Ramos (cell line): ENCODE results near the gene PTCSC3.
"Not testable (repeated sequence)": the region's sequence is repeated elsewhere in the genome, so short reads cannot be mapped to it uniquely, and the experiment has no call there.

ENCODE experiments used
- in situ Hi-C: fragments of 300-500 bp; cut with MboI; formaldehyde crosslinking; loops from one replicate; pipeline ENCODE4 v1.14.3; 2022; ENCODE audit warnings: low sequenced_read_pairs; ENCODE audit not compliant: unreplicated experiment

PTCSC3 gene

GRCh38 chr14:36177489-36177888 lies 967 bp upstream of the PTCSC3 start:
- in situ Hi-C loops = no loop called here

GRCh38 chr14:36174767-36175424 lies 1.6 kb downstream of the PTCSC3 start:
- in situ Hi-C loops = no loop called here

DNA sequence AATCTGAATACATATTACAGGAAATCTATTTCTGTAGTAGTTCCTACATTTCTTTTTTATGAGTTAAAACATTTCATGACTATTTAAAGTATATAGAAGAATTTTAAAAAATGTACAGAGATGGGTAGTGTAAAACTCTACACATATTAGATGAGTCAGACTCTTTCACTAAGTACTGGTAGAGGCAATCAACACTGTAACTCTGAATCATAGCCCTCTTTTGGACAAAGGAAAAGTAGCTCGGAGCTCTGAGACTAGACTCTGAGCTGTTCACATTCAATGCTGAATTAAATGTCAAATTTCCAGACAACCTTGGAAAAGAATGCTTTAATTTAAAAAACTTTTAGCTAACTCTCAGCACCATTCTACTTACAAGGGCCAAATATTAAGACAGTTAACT lies 3.4 kb downstream of the PTCSC3 start:
- in situ Hi-C loops = no loop called here

DNA sequence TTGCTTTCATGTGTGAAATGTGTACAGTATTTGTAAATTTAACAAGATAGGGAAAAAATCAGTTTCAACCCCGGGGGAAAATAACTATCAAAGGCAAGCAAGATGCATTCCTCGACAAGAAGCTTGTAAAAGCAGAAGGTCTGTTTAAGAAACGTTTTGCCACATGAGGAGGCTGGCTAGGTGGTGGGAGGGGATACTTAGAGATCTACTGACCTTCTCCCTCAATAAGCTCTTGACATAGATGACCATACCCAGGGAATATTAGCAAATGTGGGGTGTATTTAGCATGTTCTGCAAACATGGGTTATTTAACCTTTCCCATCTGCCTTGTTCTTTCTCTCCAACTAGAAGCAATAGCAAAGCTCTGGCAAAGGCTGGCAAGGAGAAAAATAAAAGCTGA lies 4.9 kb downstream of the PTCSC3 start:
- in situ Hi-C loops = no loop called here

- in situ Hi-C loops = no loop called here
Observed at GRCh38 chr14:36167431-36167830, 9.1 kb downstream of the PTCSC3 start.

DNA sequence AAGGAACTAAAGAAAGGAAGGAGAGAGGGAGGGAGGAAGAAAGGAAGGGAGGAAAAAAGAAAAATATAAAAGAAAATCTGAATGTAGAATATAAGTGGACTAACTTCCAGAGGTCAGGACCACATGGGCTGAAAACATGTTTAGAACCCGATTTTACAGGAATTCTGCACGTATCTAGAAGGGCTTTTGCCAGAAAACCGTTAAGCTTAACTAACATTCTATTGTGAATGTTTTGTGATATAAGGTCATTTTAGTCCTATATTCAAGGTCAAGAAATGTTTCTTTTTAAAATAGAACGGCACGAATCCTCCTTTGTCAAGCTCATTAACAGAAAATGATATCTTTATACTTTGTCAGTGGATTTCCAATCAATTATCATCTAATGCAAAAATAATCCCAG lies 13.1 kb downstream of the PTCSC3 start:
- in situ Hi-C loops = no loop called here

DNA sequence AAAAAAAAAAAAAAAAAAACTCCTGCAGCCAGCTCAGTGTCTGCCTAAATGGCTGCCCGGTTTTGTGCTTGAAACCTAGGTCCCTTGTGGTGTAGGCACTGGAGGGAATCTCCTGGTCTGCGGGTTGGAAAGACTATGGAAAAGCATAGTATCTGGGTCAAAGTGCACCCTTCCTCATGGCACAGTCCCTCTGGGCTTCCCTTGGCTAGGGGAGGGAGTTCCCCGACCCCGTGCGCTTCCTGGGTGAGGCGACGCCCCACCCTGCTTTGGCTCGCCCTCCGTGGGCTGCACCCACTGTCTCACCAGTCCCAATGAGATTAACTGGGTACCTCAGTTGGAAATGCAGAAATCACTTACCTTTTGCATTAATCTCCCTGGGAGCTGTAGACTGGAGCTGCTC lies 14.3 kb downstream of the PTCSC3 start:
- in situ Hi-C loops = no loop called here

- in situ Hi-C loops = no loop called here
Observed at GRCh38 chr14:36161776-36162175, 14.7 kb downstream of the PTCSC3 start.

DNA sequence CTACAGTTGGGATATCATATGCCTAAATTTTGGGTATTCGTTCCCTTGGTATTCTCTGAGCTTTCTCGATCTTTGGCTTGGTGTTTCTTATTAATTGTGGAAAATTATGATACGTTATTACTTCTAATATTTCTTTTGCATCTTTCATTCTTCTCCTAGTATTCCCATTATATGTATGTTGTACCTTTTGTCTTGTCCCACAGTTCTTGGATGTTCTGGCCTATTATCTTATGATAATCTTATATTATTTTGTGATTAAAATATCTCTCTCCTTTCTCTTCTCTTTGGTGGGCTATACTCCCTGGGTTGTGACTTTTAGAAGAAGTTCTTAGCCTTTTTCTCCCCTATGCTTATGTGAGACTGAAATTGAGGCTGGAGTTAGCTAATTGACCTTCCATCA lies 25.2 kb downstream of the PTCSC3 start:
- in situ Hi-C loops = no loop called here

GRCh38 chr14:36134038-36134437 lies 42.5 kb downstream of the PTCSC3 start:
- in situ Hi-C loops = no loop called here

DNA sequence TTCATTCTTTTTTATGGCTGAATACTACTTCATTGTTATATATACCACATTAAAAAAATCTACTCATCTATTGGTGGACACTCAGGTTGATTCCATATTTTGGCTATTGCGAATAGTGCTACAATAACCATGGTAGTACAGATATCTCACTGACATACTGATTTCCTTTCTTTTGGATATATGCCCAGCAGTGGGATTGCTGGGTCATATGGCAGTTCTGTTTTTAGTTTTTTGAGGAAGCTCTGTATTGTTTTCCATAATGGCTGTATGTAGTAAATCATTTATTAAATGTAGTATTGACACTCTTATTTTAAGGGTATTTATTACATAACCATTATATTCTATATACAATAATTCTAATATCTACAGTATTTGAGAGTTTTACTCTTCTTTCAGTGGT lies 43.7 kb downstream of the PTCSC3 start:
- in situ Hi-C loops = no loop called here

DNA sequence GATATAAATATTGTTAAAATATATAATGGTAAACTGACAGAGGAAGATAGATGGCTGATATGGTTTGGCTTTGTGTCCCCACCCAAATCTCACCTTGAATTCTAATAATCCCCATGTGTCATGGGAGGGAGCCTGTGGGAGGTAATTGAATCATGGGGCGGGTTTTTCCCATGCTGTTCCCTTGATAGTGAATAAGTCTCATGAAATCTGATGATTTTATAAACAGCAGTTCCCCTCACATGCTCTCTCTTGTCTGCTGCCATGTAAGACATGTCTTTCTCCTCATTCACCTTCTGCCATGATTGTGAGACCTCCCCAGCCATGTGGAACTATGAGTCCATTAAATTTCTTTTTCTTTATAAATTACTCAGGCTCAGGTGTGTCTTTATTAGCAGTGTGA lies 46.3 kb downstream of the PTCSC3 start:
- in situ Hi-C loops = no loop called here

- in situ Hi-C loops = no loop called here
Observed at GRCh38 chr14:36129181-36129580, 47.3 kb downstream of the PTCSC3 start.

- in situ Hi-C loops = no loop called here
Observed at GRCh38 chr14:36113341-36113740, 63.2 kb downstream of the PTCSC3 start.

- in situ Hi-C loops = no loop called here
Observed at GRCh38 chr14:36111822-36112583, 64.5 kb downstream of the PTCSC3 start.

DNA sequence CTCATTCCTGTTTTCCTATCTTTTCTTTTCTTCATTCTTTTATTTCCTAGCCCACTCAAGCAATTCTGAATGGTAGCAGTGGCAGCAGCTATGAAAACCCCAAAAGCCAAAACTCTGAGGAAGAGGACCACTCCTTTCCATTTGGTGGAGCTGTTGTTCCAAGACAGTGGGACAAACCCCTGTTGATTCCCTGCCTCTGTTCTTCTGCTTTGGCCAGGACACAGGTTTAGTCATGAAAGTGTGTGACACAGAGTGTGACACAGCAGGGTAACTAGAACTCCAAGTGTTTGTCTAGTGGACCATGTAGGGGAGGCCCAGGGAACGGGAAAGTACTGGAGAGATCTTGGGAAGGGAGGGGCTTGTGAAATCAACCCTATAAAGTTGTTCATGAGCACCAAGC lies 71.1 kb downstream of the PTCSC3 start:
- in situ Hi-C loops = no loop called here

GRCh38 chr14:36104258-36104657 lies 72.3 kb downstream of the PTCSC3 start:
- in situ Hi-C loops = not testable (repeated sequence)

GRCh38 chr14:36099619-36100018 lies 76.9 kb downstream of the PTCSC3 start:
- in situ Hi-C loops = no loop called here

DNA sequence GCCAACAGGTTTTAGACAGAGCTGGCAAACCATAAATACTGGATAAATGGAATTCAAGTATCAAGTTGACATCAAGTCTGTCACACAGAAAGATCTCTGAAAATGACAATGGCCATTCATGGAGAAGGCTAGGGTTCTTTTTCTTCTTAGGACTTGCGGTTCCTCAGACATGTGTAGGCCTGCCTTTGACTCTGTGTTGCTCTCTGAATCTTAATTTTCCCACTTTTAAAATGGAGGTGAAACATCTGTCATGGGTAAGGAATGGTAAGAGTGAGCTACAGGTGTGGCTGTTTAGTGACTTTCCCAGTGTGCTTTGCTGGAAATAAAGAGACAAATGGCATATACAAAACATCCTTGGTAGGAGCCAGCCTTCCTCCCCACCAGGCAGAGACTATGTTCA lies 79.2 kb downstream of the PTCSC3 start:
- in situ Hi-C loops = no loop called here

- in situ Hi-C loops = no loop called here
Observed at GRCh38 chr14:36096090-36096489, 80.4 kb downstream of the PTCSC3 start.

DNA sequence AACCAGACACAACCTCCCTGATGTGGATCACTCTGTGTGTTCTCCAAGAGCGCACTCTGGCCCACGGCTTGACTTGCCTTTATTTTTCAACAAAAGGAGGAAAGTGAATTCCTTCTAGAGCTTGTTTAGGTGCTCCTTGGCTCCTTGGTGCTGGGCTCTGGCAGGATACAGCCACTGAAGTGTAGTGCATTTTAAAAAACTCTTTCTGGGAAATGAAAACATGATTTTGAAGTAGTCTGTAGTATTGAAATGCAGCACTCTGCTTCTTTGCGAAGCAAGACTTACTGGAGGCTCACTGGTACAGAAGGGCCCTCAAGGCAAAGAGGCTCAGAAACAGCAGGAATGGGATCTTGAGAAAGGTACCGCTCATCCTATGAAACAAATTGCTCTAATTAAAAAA lies 81.6 kb downstream of the PTCSC3 start:
- in situ Hi-C loops = no loop called here

GRCh38 chr14:36091096-36091495 lies 85.4 kb downstream of the PTCSC3 start:
- in situ Hi-C loops = no loop called here
